GM18867 (cell line): ENCODE measurements around the gene ITGA2.
"Not testable (repeated sequence)": the region's sequence is repeated elsewhere in the genome, so short reads cannot be mapped to it uniquely, and the experiment has no call there.

Experiments used
- ATAC-seq: cut with Tn5 transposase; IDR thresholded peaks from one replicate; pipeline ENCODE4 v1.9.1; 2021; ENCODE audit warnings: mild to moderate bottlenecking, moderate library complexity; ENCODE audit not compliant: unreplicated experiment

Gene ITGA2

GRCh38 chr5:53092242-53092641 is 103.1 kb downstream of the ITGA2 start:
- ATAC-seq = no peak

DNA sequence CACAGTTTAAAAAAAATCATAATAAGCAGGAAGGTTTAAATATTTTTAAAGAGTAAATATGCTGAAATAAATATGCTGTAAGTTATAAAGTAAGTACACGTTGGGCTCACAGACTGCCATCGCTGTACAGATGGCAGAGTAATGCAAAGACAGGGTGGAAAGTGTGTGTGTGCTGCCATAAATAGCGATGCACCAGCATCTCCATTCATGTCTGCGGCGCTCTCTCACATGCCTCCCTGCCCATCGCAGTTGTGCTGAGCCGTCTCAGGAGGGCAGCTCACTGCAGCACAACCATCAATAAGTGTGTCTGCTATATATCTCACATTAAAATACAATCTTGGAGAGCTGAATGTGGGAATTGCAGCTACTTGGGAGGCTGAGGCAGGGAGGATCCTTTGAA is 106.1 kb downstream of the ITGA2 start:
- ATAC-seq = no peak

DNA sequence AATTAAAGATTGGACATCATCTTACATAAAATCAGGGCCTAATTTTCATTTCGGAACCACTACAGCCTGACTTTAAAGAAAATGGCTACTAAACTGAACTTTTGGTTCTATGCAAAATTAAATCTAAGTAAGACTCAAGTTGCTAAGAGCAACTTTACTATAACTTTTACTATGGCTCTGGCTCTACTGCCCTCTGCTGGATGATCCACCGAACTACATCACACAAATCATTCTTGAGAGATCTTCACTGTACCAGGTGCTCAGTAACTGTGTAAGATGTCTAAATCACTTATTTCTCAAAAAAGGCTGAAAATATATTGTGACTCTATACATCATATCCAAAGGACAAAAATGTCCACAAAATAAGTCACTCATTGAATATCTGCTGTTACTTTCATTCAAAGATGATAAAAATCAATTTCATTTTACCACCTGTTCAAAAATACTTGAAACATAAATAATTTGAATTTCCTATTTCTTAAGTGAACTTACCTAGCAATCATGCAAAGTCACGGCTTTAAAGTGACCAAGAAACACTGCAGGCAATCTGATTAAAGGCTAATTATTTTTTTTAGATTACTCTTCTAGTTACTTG is 106.9 kb downstream of the ITGA2 start:
- peak; percentile 87 for ATAC-seq

- ATAC-seq = no peak
These were observed 110.4 kb downstream of the ITGA2 start for GRCh38 chr5:53099546-53099945.

GRCh38 chr5:53100606-53101005 is 111.5 kb downstream of the ITGA2 start:
- no peak for ATAC-seq

GRCh38 chr5:53105611-53106300 is 116.6 kb downstream of the ITGA2 start:
- no peak for ATAC-seq

DNA sequence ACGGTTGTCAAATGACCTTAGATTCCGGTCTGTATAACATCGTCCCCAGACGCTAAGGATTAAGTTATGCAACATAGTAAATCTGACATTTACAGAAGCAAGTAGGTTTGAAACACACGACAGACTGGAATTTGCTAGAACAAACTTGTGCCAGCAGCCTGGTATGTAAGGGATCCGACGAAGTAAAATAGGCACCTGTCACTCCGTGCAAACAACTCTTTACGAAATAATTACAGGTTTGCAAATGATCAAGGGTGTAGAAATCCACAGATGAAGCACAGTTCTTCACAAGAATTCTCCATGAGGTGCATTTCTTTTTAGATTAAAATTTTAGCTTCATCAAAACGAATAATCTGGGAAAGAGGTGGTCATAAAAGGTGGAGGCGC is 119.9 kb downstream of the ITGA2 start:
- ATAC-seq = peak; percentile 17

GRCh38 chr5:53109443-53110127 is 120.4 kb downstream of the ITGA2 start, which contains the start of gene MOCS2:
Gene MOCS2, minus strand, starts transcription at chr5:53109757. Its CDS starts 2,583 bp downstream, at chr5:53107174.
- peak; percentile 97 for ATAC-seq

GRCh38 chr5:53110156-53110555 is 121.0 kb downstream of the ITGA2 start:
- peak; percentile 13 for ATAC-seq

DNA sequence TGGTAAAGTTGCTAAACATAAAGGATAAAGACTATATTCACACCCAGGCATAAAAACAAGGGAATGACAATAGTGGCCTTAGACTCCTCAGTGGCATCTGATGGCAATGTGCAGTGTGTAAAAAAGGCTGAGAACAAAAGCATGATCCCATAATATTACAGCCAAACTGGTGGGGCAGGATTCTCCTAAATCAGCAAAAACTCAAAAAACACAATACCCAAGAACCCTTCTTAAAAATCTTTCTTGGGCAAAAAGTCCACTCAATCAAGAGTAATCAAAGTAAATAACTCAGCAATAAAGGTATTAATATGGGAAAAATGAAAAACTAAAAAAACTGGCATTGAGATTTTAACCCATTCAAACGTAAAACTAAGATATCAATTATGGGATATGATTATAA is 122.0 kb downstream of the ITGA2 start:
- no peak for ATAC-seq

- ATAC-seq = not testable (repeated sequence)
These were observed 123.2 kb downstream of the ITGA2 start for GRCh38 chr5:53112307-53112706.

GRCh38 chr5:53112909-53113308 is 123.8 kb downstream of the ITGA2 start:
- ATAC-seq = no peak

GRCh38 chr5:53113947-53114346 is 124.8 kb downstream of the ITGA2 start:
- ATAC-seq = no peak

- ATAC-seq = no peak
These were observed 125.8 kb downstream of the ITGA2 start for GRCh38 chr5:53114988-53115387.

DNA sequence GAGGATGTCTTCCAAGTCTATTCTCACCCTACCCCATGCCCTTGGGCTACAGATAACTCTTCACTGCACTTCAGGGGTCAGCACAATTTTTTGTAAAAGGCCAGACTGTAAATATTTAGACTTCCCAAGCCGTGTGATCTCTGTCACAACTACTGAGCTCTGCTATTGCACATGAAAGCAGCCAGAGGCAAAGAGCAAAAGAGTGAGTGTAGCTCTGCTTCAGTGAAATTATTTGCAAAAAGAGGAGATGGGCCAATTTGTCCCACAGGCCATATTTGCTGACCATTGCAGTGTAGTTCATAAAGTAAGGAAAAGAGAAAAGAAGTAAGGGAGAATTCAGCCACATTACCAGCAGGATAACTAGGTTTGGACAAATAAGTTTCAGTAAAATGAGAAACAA is 127.4 kb downstream of the ITGA2 start:
- ATAC-seq = no peak

GRCh38 chr5:53118879-53119278 is 129.7 kb downstream of the ITGA2 start:
- no peak for ATAC-seq

DNA sequence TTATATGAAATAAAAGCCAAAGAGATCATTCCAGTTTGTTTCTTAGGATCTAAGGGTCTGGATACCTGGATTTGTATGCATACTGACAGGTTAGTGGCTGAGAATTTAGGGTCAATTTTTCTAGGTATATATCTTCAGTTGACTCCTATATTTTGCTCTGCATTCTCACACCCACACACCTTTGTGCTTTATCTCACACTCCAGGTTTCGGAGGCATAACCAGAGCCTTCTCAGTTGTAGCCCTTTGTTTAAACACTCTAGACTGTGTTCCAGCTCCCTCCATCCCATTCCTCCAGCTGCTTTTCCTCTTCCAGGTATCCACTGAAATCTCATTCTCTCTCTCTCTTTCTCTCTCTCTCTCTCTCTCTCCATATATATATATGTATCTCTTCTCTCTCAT is 131.0 kb downstream of the ITGA2 start:
- no peak for ATAC-seq

GRCh38 chr5:53123702-53124101 is 134.6 kb downstream of the ITGA2 start:
- ATAC-seq = no peak

GRCh38 chr5:53126521-53126920 is 137.4 kb downstream of the ITGA2 start:
- ATAC-seq = no peak

GRCh38 chr5:53127107-53127506 is 138.0 kb downstream of the ITGA2 start:
- ATAC-seq = no peak

DNA sequence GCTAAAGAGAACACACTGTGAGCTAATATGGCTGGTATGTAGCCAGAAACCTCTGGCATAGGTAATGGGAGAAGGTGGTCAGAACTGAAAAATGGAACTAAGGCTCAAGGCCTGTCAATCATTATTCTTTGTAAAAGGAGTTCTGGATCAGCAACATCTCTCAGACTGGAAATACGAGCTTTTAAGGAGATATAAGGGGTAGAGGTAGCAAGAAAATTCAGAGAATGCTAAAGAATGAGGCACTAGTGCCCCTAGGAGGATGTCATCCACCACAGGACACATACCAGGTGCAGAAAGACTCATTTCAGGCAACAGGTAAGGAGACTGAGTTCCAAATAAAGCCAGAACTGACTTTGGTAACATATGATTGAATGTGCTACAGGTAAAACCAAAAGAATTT is 139.3 kb downstream of the ITGA2 start:
- no peak for ATAC-seq

GRCh38 chr5:53130266-53130665 is 141.1 kb downstream of the ITGA2 start:
- no peak for ATAC-seq
